ENCODE measurements around the gene HYKK. TPM values are rescaled to one million over a fixed set of nuclear protein-coding genes. Genes with fewer than 3 reads are reported as not detected.

The HYKK gene
- total and polyA plus RNA-seq, 2 donors (not counting 3 experiments of a cell fraction or from before 2014, with no cell fraction given), result 1.0 to 2.1 TPM

- H3K36me3 ChIP-seq (ENCODE audit: control insufficient read depth in 2 of 2, extremely low read depth in 1 of 2, insufficient read depth in 2 of 2, low read length in 2 of 2), result peaks cover 18 to 24% of the 10 kb centered on the region in 2 experiments
- no peaks in the 10 kb centered on the region for H3K27me3 ChIP-seq (ENCODE audit: control insufficient read depth in 2 of 2, insufficient read depth in 2 of 2, low read length in 2 of 2)
- H3K4me1 ChIP-seq (ENCODE audit: control insufficient read depth, extremely low read depth, insufficient read depth, low read length), result no peaks in the 10 kb centered on the region
- no peak overlapping the region for H3K9ac ChIP-seq (replicated peaks; ENCODE audit: extremely low read depth, insufficient read depth, low read length)
- no peaks in the 10 kb centered on the region for H3K9me1 ChIP-seq (replicated peaks; ENCODE audit: control insufficient read depth, extremely low read depth, insufficient read depth, low read length)
- H2AFZ ChIP-seq (ENCODE audit: low read depth, low read length), result no peak overlapping the region
- ChIA-PET CTCF (interaction anchor here (0.9 kb wide), 1 partner anchor 41 kb away, joined by 3 read pairs; no protein-coding TSS in a partner anchor), POLR2A (no interaction called here)
- H3K4me3 ChIP-seq (replicated peaks in 1 of 3; ENCODE audit: insufficient read depth in 1 of 3, low read depth in 1 of 3, low read length in 3 of 3), result no peak overlapping the region
- TF ChIP-seq MAX (IDR thresholded peaks at IDR 0.05; ENCODE audit: insufficient read depth, insufficient read length), result no peak
- TF ChIP-seq MYC (IDR thresholded peaks at IDR 0.05; ENCODE audit: low read depth, low read length), result no peak
- TF ChIP-seq GATA2 (IDR thresholded peaks at IDR 0.05; ENCODE audit: insufficient read depth, insufficient read length, low read depth, low read length), result no peak
- TF ChIP-seq EZH2 (IDR thresholded peaks at IDR 0.05; ENCODE audit: borderline replicate concordance, low read depth, low read length, severe bottlenecking), result no peak
- no peak for TF ChIP-seq POLR2AphosphoS5 (IDR thresholded peaks at IDR 0.05; ENCODE audit: insufficient read depth, low read depth, low read length)
- no peak for TF ChIP-seq CTCF (IDR thresholded peaks at IDR 0.05; ENCODE audit: extremely low read depth in 1 of 2, insufficient read depth in 1 of 2, low read depth in 1 of 2, low read length in 2 of 2)
- TF ChIP-seq POLR2A (IDR thresholded peaks at IDR 0.05; ENCODE audit: low read depth, low read length), result no peak
- TF ChIP-seq FOS (IDR thresholded peaks at IDR 0.05; ENCODE audit: borderline replicate concordance, insufficient read depth, low read length), result no peak
- no peak overlapping the region for H3K4me2 ChIP-seq (ENCODE audit: insufficient read depth, low read length)
- H3K27ac ChIP-seq (ENCODE audit: insufficient read depth, low read depth, low read length), result no peak overlapping the region
- H3K79me2 ChIP-seq (ENCODE audit: control insufficient read depth, insufficient read depth, low read length), result no peaks in the 10 kb centered on the region
- intact Hi-C loops (cut with micrococcal nuclease), result no loop called here
- dilution Hi-C loops (cut with MboI; ENCODE audit: extremely low pct_ligation_motif_present, low sequenced_read_pairs), result no loop called here
- BruUV-seq (replicated peaks), result no TSS peak
- no peak for FAIRE-seq
- H4K20me1 ChIP-seq (replicated peaks; ENCODE audit: control insufficient read depth, extremely low read depth, insufficient read depth, low read length), result no peaks in the 10 kb centered on the region
- no peak for DNase-seq (ENCODE audit: low read depth, low spot score)
- H3K9me3 ChIP-seq (replicated peaks; ENCODE audit: control insufficient read depth, insufficient read depth, low read length), result no peaks in the 10 kb centered on the region
These were observed 30.1 kb upstream of the HYKK start for GRCh38 chr15:78477295-78477694.
